ENCODE measurements around the gene EP300. TPM values are rescaled to one million over a fixed set of nuclear protein-coding genes. Genes with fewer than 3 reads are reported as not detected.
A peak's percentile ranks its signal among the peaks of the same experiment; 100 is the strongest.

EP300 gene
- total and polyA plus RNA-seq, 8 donors, result 63.3 to 80.1 (median 76.9) TPM

GRCh38 chr22:41152902-41153301 lies 60.5 kb downstream of the EP300 start:
- DNase-seq (no peak), ATAC-seq (no peak)
- Histone ChIP-seq H3K9me3 (no peaks in the 10 kb centered on the region), H3K4me3 (no peak overlapping the region), H3K4me1 (no peaks in the 10 kb centered on the region), H3K27ac (no peak overlapping the region), H3K27me3 (no peaks in the 10 kb centered on the region), H3K36me3 (peaks cover 3 to 100% of the 10 kb centered on the region in 2 donors)
- TF ChIP-seq CTCF (IDR thresholded peaks at IDR 0.05), result no peak
- intact Hi-C loops (cut with DNase I), result no loop called here

- no peaks in the 10 kb centered on the region for H3K27me3 ChIP-seq
- no peaks in the 10 kb centered on the region for H3K4me1 ChIP-seq
- no peak for TF ChIP-seq CTCF (IDR thresholded peaks at IDR 0.05)
- no peak for DNase-seq
- no peak overlapping the region for H3K27ac ChIP-seq
- intact Hi-C loops (cut with DNase I), result no loop called here
- H3K9me3 ChIP-seq, result no peaks in the 10 kb centered on the region
- ATAC-seq, result no peak
- H3K36me3 ChIP-seq, result peaks cover 17 to 100% of the 10 kb centered on the region in 2 donors
- no peak overlapping the region for H3K4me3 ChIP-seq
Measured at GRCh38 chr22:41157083-41157482, 64.7 kb downstream of the EP300 start.

- Histone ChIP-seq H3K27ac (no peak overlapping the region), H3K4me1 (no peaks in the 10 kb centered on the region), H3K36me3 (peaks cover 0 to 100% of the 10 kb centered on the region in 2 donors), H3K27me3 (no peaks in the 10 kb centered on the region), H3K9me3 (no peaks in the 10 kb centered on the region), H3K4me3 (no peak overlapping the region)
- no peak for TF ChIP-seq CTCF (IDR thresholded peaks at IDR 0.05)
- no peak for DNase-seq
- intact Hi-C loops (cut with DNase I), result no loop called here
- no peak for ATAC-seq
Measured at GRCh38 chr22:41169157-41169556, 76.8 kb downstream of the EP300 start.

GRCh38 chr22:41171996-41172395 lies 79.6 kb downstream of the EP300 start:
- DNase-seq (no peak), ATAC-seq (peak; percentile 82)
- Histone ChIP-seq H3K27ac (peak overlapping the region in 1 of 2 donors; percentile 33), H3K36me3 (peaks cover 0 to 100% of the 10 kb centered on the region in 2 donors), H3K9me3 (no peaks in the 10 kb centered on the region), H3K4me3 (no peak overlapping the region), H3K4me1 (no peaks in the 10 kb centered on the region), H3K27me3 (no peaks in the 10 kb centered on the region)
- intact Hi-C loops (cut with DNase I), result no loop called here
- no peak for TF ChIP-seq CTCF (IDR thresholded peaks at IDR 0.05)

- H3K27me3 ChIP-seq, result no peaks in the 10 kb centered on the region
- H3K36me3 ChIP-seq, result peaks cover 0 to 96% of the 10 kb centered on the region in 2 donors
- no peak overlapping the region for H3K4me3 ChIP-seq
- no peak for TF ChIP-seq CTCF (IDR thresholded peaks at IDR 0.05)
- H3K27ac ChIP-seq, result no peak overlapping the region
- no peaks in the 10 kb centered on the region for H3K9me3 ChIP-seq
- H3K4me1 ChIP-seq, result no peaks in the 10 kb centered on the region
- intact Hi-C loops (cut with DNase I), result no loop called here
- DNase-seq, result no peak
- ATAC-seq, result peak; percentile 23
Measured at GRCh38 chr22:41175546-41175945, 83.2 kb downstream of the EP300 start.
